Neuronal stem cell (in vitro differentiated cells): ENCODE measurements around the gene JPH3.
A peak's percentile ranks its signal among the peaks of the same experiment; 100 is the strongest.

Source experiments
- DNase-seq: peaks from one replicate; pipeline ENCODE4 v3.0.0-alpha.2; 2013; ENCODE audit warnings: low spot score
- H2AFZ ChIP-seq: one replicate; pipeline ENCODE4 v1.6.1; 2013; ENCODE audit warnings: mild to moderate bottlenecking, low read length, inconsistent platforms
- H2AK5ac ChIP-seq: 2 replicates; pipeline ENCODE4 v1.6.1; 2013; ENCODE audit warnings: low read depth, mild to moderate bottlenecking, inconsistent platforms, low read length, moderate library complexity, mixed read lengths
- H2BK120ac ChIP-seq: 2 replicates; pipeline ENCODE4 v1.6.1; 2013; ENCODE audit warnings: low read depth, mild to moderate bottlenecking, inconsistent platforms, low read length, moderate library complexity, mixed read lengths
- H2BK12ac ChIP-seq: one replicate; pipeline ENCODE4 v1.6.1; 2013; ENCODE audit warnings: low read length, inconsistent platforms
- H2BK15ac ChIP-seq: 2 replicates; pipeline ENCODE4 v1.6.1; 2013; ENCODE audit warnings: mild to moderate bottlenecking, low read length, inconsistent platforms, mixed read lengths
- H2BK5ac ChIP-seq: one replicate; pipeline ENCODE4 v1.6.1; 2013; ENCODE audit warnings: inconsistent platforms, mild to moderate bottlenecking, low read length, moderate library complexity
- H3K14ac ChIP-seq: one replicate; pipeline ENCODE4 v1.6.1; 2013; ENCODE audit warnings: low read length, inconsistent platforms
- H3K18ac ChIP-seq: 2 replicates; pipeline ENCODE4 v1.6.1; 2013; ENCODE audit warnings: low read length, inconsistent platforms
- H3K23ac ChIP-seq: 2 replicates; pipeline ENCODE4 v1.6.1; 2013; ENCODE audit warnings: low read depth, mild to moderate bottlenecking, mixed read lengths, low read length, inconsistent platforms; ENCODE audit not compliant: poor library complexity
- H3K27ac ChIP-seq: replicated peaks from 3 replicates; pipeline ENCODE4 v1.5.1; 2013; ENCODE audit warnings: low read length, inconsistent platforms
- H3K27me3 ChIP-seq, 3 experiments: 2 replicates each; pipeline ENCODE4 v1.6.1; 2013; ENCODE audit warnings: low read length in 3 of 3, mild to moderate bottlenecking in 2 of 3, inconsistent platforms in 1 of 3, low read depth in 1 of 3, mixed read lengths in 1 of 3, moderate library complexity in 1 of 3; ENCODE audit not compliant: control insufficient read depth in 3 of 3, insufficient read depth in 3 of 3
- H3K36me3 ChIP-seq, 2 donors: replicated peaks in 1 of 2; 2 replicates each; pipeline ENCODE4 v1.6.1; 2013; ENCODE audit warnings: low read length in 2 of 2; ENCODE audit not compliant: control insufficient read depth in 2 of 2, insufficient read depth in 2 of 2
- H3K4ac ChIP-seq: 2 replicates; pipeline ENCODE4 v1.6.1; 2013; ENCODE audit warnings: inconsistent platforms, mild to moderate bottlenecking, low read length, moderate library complexity
- H3K4me1 ChIP-seq, 2 donors: 1 replicate in 1 of 2; 2 replicates in 1 of 2; pipeline ENCODE4 v1.6.1; 2013; ENCODE audit warnings: low read length in 2 of 2, low read depth in 1 of 2; ENCODE audit not compliant: control insufficient read depth in 2 of 2, insufficient read depth in 1 of 2
- H3K4me2 ChIP-seq: one replicate; pipeline ENCODE4 v1.6.1; 2013; ENCODE audit warnings: mild to moderate bottlenecking, low read length, inconsistent platforms; ENCODE audit not compliant: insufficient read depth, poor library complexity, severe bottlenecking
- H3K4me3 ChIP-seq, 2 donors: 2 replicates each; pipeline ENCODE4 v1.5.1; 2013; ENCODE audit warnings: low read length in 2 of 2, mild to moderate bottlenecking in 2 of 2, inconsistent platforms in 1 of 2, moderate library complexity in 1 of 2
- H3K79me1 ChIP-seq: one replicate; pipeline ENCODE4 v1.6.1; 2013; ENCODE audit warnings: low read depth, mild to moderate bottlenecking, inconsistent platforms, low read length, moderate library complexity
- H3K9ac ChIP-seq: one replicate; pipeline ENCODE4 v1.6.1; 2013; ENCODE audit warnings: mild to moderate bottlenecking, low read depth, low read length, inconsistent platforms; ENCODE audit not compliant: poor library complexity
- H3K9me3 ChIP-seq, 2 donors: replicated peaks in 1 of 2; 2 replicates each; pipeline versions ENCODE3 to v1.6.1; 2013; ENCODE audit warnings: low read length in 2 of 2, mild to moderate bottlenecking in 2 of 2, inconsistent platforms in 1 of 2, low read depth in 1 of 2, mixed read lengths in 1 of 2, moderate library complexity in 1 of 2; ENCODE audit not compliant: control insufficient read depth in 2 of 2, insufficient read depth in 1 of 2
- H4K8ac ChIP-seq: one replicate; pipeline ENCODE4 v1.6.1; 2013; ENCODE audit warnings: low read depth, mild to moderate bottlenecking, inconsistent platforms, low read length, moderate library complexity
- H4K91ac ChIP-seq: one replicate; pipeline ENCODE4 v1.6.1; 2013; ENCODE audit warnings: low read length, low read depth, mild to moderate bottlenecking, inconsistent platforms; ENCODE audit not compliant: poor library complexity
- WGBS, 2 donors: extraction: QIAGEN DNeasy Blood & Tissue Kit; methylation state at CpG; one replicate each; pipeline ENCODE4 v1.1.7; 2013; ENCODE audit warnings: missing lambda C conversion rate in 2 of 2, mixed read lengths in 1 of 2; ENCODE audit not compliant: insufficient read length in 2 of 2, insufficient replicate concordance in 1 of 2; ENCODE audit errors: extremely low coverage in 2 of 2; 5-methylcytosine and 5-hydroxymethylcytosine counted together

JPH3 gene

GRCh38 chr16:87602821-87603683 lies 744 bp downstream of the JPH3 start:
- peaks cover 7% of the 10 kb centered on the region for H3K79me1 ChIP-seq
- WGBS, 2 donors: no CpG with 5 or more reads among the region's 97 CpGs
- H2BK5ac ChIP-seq: no peak overlapping the region
- H2BK120ac ChIP-seq: no peak overlapping the region
- peak overlapping the region; percentile 31 for H3K14ac ChIP-seq
- H3K9me3 ChIP-seq: no peaks in the 10 kb centered on the region
- H2BK15ac ChIP-seq: peak overlapping the region; percentile 21
- no peak overlapping the region for H3K4ac ChIP-seq
- no peak overlapping the region for H3K27ac ChIP-seq
- peak overlapping the region; percentile 98 for H3K4me2 ChIP-seq
- peak overlapping the region; percentile 56 to 93 for H3K4me3 ChIP-seq
- H2AK5ac ChIP-seq: peak overlapping the region; percentile 94
- H3K36me3 ChIP-seq: no peaks in the 10 kb centered on the region
- H2AFZ ChIP-seq: peak overlapping the region; percentile 93
- no peak overlapping the region for H4K91ac ChIP-seq
- peak overlapping the region; percentile 96 for H3K23ac ChIP-seq
- H2BK12ac ChIP-seq: peak overlapping the region; percentile 63
- H4K8ac ChIP-seq: no peak overlapping the region
- DNase-seq: peak; percentile 49
- peak overlapping the region; percentile 99 for H3K9ac ChIP-seq
- H3K18ac ChIP-seq: peak overlapping the region; percentile 96
- H3K4me1 ChIP-seq: peaks cover 5 to 16% of the 10 kb centered on the region in 2 donors
- peaks cover 0 to 84% (median 25%) of the 10 kb centered on the region in 3 experiments for H3K27me3 ChIP-seq

GRCh38 chr16:87603684-87604633 lies 1.7 kb downstream of the JPH3 start:
- Histone ChIP-seq H3K23ac (peak overlapping the region; percentile 61), H3K4ac (no peak overlapping the region), H4K8ac (no peak overlapping the region), H2BK120ac (no peak overlapping the region), H3K14ac (peak overlapping the region; percentile 31), H2BK5ac (no peak overlapping the region), H3K27ac (no peak overlapping the region), H3K4me3 (peak overlapping the region; percentile 56 to 93), H2AK5ac (peak overlapping the region; percentile 94), H3K4me1 (peaks cover 5 to 16% of the 10 kb centered on the region in 2 donors), H3K9ac (peak overlapping the region; percentile 99), H3K36me3 (no peaks in the 10 kb centered on the region), H2BK15ac (peak overlapping the region; percentile 21), H2BK12ac (no peak overlapping the region), H3K9me3 (no peaks in the 10 kb centered on the region), H2AFZ (peak overlapping the region; percentile 93), H3K18ac (peak overlapping the region; percentile 96), H3K4me2 (peak overlapping the region; percentile 98), H3K79me1 (peaks cover 7% of the 10 kb centered on the region), H3K27me3 (peaks cover 0 to 78% (median 23%) of the 10 kb centered on the region in 3 experiments), H4K91ac (no peak overlapping the region)
- DNase-seq: no peak
- WGBS, 2 donors: no CpG with 5 or more reads among the region's 44 CpGs

- Histone ChIP-seq H4K8ac (no peak overlapping the region), H3K79me1 (peaks cover 7% of the 10 kb centered on the region), H2BK5ac (no peak overlapping the region), H2BK12ac (no peak overlapping the region), H2AFZ (no peak overlapping the region), H3K27ac (no peak overlapping the region), H3K23ac (peak overlapping the region; percentile 77), H3K4me2 (peak overlapping the region; percentile 14), H3K4me3 (no peak overlapping the region), H3K18ac (no peak overlapping the region), H3K4me1 (peaks cover 5 to 16% of the 10 kb centered on the region in 2 donors), H3K4ac (no peak overlapping the region), H2BK120ac (no peak overlapping the region), H3K36me3 (no peaks in the 10 kb centered on the region), H3K9me3 (no peaks in the 10 kb centered on the region), H3K9ac (no peak overlapping the region), H3K14ac (no peak overlapping the region), H2BK15ac (no peak overlapping the region), H3K27me3 (peaks cover 0 to 71% (median 23%) of the 10 kb centered on the region in 3 experiments), H4K91ac (no peak overlapping the region), H2AK5ac (peak overlapping the region; percentile 48)
- DNase-seq: no peak
- WGBS, 2 donors: no CpG with 5 or more reads among the region's 22 CpGs
Measured at GRCh38 chr16:87604634-87605111, 2.4 kb downstream of the JPH3 start.
